ENCODE measurements around the gene GNAT1. TPM values are rescaled to one million over a fixed set of nuclear protein-coding genes. Genes with fewer than 3 reads are reported as not detected.

GNAT1 gene
- total RNA-seq, 1 donor from 2014 or later = 0.12 TPM

DNA sequence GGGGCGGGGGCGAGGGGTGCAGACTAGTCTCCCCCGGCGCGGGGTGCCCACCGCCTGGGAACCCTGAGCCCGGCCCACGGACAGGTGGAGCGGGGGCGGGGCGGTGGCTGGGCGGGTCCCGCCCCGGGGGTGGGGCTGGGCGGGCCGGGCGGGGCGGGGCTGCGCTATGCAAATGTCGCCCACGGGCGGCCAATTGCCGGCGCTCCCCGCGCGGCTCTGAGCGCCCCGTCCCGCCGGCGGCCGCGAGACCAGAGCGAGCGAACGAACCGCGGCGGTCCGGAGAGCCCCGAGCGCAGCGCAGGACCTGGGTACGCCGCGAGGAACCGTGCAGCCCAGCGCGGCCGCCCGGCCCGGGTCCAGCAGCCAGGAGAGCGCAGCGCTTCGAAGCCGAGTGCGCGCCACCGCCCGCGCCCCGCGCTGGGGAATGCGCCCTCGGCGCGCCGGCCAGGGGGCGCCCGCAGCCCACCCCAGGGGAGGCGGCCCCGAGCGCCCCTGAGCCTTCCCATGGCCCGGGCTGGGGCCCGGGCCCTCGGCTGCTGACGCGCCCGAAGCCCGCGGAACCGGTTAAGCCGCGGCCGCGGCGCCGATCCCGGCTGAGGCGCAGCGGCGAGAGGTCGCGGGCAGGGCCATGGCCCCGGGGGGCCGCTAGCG is 36.4 kb upstream of the GNAT1 start, which contains the start of gene SEMA3F:
Gene SEMA3F (plus strand): TSS at position 485 of the 651 bp plus-strand sequence. CDS start 4,299 bp downstream, outside the sequence.
- Mint-ChIP-seq H3K36me3 (ENCODE audit: insufficient read depth) (peaks cover 2% of the 10 kb centered on the region), H3K27me3 (peaks cover 25% of the 10 kb centered on the region), H3K4me3 (ENCODE audit: low read depth) (peak within 1 kb of the TSS; percentile 87), H3K9me3 (ENCODE audit: low read depth) (no peaks in the 10 kb centered on the region), H3K4me1 (ENCODE audit: low read depth) (peaks cover 36% of the 10 kb centered on the region), H3K27ac (peak within 1 kb of the TSS; percentile 94)
- peak; percentile 70 for DNase-seq (ENCODE audit: low spot score, unreplicated experiment)
- TF ChIP-seq, protein P1, sequence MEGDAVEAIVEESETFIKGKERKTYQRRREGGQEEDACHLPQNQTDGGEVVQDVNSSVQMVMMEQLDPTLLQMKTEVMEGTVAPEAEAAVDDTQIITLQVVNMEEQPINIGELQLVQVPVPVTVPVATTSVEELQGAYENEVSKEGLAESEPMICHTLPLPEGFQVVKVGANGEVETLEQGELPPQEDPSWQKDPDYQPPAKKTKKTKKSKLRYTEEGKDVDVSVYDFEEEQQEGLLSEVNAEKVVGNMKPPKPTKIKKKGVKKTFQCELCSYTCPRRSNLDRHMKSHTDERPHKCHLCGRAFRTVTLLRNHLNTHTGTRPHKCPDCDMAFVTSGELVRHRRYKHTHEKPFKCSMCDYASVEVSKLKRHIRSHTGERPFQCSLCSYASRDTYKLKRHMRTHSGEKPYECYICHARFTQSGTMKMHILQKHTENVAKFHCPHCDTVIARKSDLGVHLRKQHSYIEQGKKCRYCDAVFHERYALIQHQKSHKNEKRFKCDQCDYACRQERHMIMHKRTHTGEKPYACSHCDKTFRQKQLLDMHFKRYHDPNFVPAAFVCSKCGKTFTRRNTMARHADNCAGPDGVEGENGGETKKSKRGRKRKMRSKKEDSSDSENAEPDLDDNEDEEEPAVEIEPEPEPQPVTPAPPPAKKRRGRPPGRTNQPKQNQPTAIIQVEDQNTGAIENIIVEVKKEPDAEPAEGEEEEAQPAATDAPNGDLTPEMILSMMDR (IDR thresholded peaks at IDR 0.05; ENCODE audit: unreplicated experiment) = peak; percentile 54

DNA sequence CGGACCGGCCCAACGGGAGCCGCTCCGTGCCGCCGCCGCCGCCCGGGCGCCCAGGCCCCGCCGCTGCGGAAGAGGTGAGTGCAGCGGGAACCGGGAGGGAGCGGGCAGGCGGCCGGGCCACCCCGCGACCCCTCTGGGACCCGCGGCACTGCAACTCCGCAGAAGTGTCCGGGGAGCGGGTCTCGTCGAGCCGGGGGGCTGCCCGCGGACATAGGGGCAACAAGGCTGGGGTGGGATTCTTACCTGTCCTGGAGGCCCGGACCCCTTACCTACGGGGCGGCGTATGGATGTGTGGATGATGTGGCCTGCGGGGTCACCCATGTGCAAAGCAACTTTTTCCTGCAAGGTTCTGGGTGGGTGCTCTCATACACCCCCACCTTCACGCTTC is 35.9 kb upstream of the GNAT1 start:
- H3K4me1 Mint-ChIP-seq (ENCODE audit: low read depth) = peaks cover 31% of the 10 kb centered on the region

DNA sequence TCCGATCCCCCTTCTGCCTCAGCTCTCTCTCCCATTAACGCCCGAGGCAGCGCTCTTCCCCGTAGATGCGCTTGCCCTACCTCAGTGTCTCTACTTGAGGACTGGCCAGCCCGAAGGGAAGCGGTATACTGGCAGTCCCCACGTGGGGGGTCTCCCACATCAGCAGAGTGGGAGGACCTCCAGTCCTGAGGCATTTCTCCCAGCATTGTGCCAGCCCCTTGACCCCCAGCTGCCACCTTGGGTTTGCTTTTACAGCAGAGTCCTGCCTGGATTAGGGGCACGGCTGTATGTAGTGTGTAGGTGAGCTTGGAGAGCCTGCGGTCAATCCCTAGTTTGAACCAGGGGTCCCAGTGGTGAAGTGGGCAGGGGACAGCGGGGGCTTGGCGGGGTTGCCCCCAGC is 35.5 kb upstream of the GNAT1 start:
- Mint-ChIP-seq H3K27me3 (peaks cover 21% of the 10 kb centered on the region), H3K36me3 (ENCODE audit: insufficient read depth) (peaks cover 2% of the 10 kb centered on the region), H3K27ac (peak overlapping the region; percentile 94), H3K4me1 (ENCODE audit: low read depth) (peaks cover 30% of the 10 kb centered on the region), H3K4me3 (ENCODE audit: low read depth) (peak overlapping the region; percentile 87), H3K9me3 (ENCODE audit: low read depth) (no peaks in the 10 kb centered on the region)
- DNase-seq (ENCODE audit: low spot score, unreplicated experiment) = no peak
- TF ChIP-seq, protein P1 (IDR thresholded peaks at IDR 0.05; ENCODE audit: unreplicated experiment) = no peak

More for the DNA sequence above, 35.9 kb upstream of the GNAT1 start:
- peaks cover 2% of the 10 kb centered on the region for H3K36me3 Mint-ChIP-seq (ENCODE audit: insufficient read depth)
- H3K27ac Mint-ChIP-seq = peak overlapping the region; percentile 94
- peaks cover 23% of the 10 kb centered on the region for H3K27me3 Mint-ChIP-seq
- TF ChIP-seq, protein P1 (IDR thresholded peaks at IDR 0.05; ENCODE audit: unreplicated experiment) = no peak
- H3K9me3 Mint-ChIP-seq (ENCODE audit: low read depth) = no peaks in the 10 kb centered on the region
- DNase-seq (ENCODE audit: low spot score, unreplicated experiment) = no peak
- peak overlapping the region; percentile 87 for H3K4me3 Mint-ChIP-seq (ENCODE audit: low read depth)

DNA sequence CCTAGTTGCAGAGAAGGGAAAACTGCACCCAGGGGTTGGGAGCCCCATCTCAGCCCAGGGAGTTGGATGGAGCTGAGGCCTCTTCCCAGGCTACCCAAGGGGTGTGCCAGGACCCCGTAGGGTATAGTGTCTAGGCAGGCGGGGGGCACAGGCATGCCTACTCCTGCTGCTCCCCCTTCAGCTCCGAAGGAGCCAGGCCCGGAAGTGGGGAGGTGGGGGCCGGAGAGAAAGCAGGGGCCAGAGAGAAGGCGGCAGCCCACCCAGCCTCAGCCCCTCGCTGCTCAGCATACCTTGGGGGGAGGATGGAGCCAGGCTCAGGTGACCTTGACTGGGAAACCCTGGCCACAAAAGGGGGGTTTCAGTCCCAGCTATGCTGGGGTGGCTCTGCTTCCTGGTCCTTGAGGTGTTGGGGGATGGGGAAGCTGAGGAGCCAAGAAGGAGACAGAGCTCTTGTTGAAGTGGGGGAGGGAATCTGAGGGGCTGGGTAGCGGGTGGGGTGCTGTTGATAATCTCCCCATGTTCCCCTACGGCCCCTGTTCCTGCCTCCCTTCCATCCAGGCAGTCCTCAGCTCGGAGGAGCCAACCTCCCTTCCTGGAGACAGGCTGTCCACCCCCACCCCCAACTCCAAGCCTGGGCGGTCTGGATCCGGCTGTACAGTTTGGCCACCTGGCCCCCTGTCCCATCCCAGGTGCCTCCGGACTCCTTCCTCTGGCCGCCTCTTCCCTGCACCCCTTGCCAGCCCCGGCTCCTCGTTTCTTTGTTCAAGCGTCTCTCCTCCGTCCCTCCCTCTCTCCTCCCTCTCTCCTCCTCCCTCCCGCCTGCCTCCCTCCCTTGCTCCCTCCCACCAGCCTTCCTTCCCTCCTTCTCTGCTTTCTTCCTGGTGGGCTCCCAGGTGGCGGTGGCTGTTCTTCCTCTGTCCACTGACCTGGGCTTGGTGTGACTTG is 34.6 kb upstream of the GNAT1 start:
- no peaks in the 10 kb centered on the region for H3K9me3 Mint-ChIP-seq (ENCODE audit: low read depth)
- peaks cover 27% of the 10 kb centered on the region for H3K4me1 Mint-ChIP-seq (ENCODE audit: low read depth)
- H3K27me3 Mint-ChIP-seq = peaks cover 20% of the 10 kb centered on the region
- H3K36me3 Mint-ChIP-seq (ENCODE audit: insufficient read depth) = peaks cover 2% of the 10 kb centered on the region
- peak overlapping the region; percentile 87 for H3K4me3 Mint-ChIP-seq (ENCODE audit: low read depth)
- TF ChIP-seq, protein P1 (IDR thresholded peaks at IDR 0.05; ENCODE audit: unreplicated experiment) = no peak
- DNase-seq (ENCODE audit: low spot score, unreplicated experiment) = no peak
- H3K27ac Mint-ChIP-seq = peak overlapping the region; percentile 81

DNA sequence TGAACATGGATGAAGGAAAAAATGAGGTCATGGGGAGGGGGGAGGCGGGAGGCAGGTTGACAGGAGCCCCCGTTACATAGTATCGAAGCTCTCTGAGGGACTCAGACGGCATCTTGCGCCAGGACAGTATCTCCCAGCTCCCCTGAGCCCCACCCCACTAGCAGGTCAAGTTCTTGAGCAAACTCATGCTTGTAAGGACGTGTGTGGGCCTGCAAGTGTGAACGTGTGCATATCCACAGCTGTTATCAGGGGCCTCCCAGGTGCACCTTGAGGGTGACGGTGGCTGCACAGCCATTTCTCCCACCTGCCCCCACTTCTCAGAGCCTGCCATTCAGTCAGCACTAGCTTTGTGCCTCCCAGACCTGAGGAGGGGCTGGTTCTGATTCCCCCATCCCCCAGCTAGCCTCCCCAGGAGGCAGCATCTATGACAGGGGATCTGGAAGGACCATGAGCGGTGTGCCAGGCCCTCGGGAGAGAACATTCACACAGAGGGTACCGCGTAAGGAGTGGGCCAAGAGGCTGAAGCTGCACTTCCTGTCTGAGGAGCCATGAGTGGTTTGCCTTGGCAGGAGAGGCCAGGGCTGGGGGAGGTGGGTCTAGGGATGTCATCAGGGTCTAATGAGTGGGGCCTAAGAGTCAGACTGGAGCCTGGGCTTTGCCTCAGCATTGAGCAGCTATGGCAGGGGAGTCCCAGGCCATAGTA is 33.4 kb upstream of the GNAT1 start:
- no peak for DNase-seq (ENCODE audit: low spot score, unreplicated experiment)
- H3K36me3 Mint-ChIP-seq (ENCODE audit: insufficient read depth) = peaks cover 2% of the 10 kb centered on the region
- H3K27ac Mint-ChIP-seq = peak overlapping the region; percentile 62
- peak overlapping the region; percentile 87 for H3K4me3 Mint-ChIP-seq (ENCODE audit: low read depth)
- H3K4me1 Mint-ChIP-seq (ENCODE audit: low read depth) = peaks cover 27% of the 10 kb centered on the region
- peaks cover 14% of the 10 kb centered on the region for H3K27me3 Mint-ChIP-seq
- no peaks in the 10 kb centered on the region for H3K9me3 Mint-ChIP-seq (ENCODE audit: low read depth)
- TF ChIP-seq, protein P1 (IDR thresholded peaks at IDR 0.05; ENCODE audit: unreplicated experiment) = no peak

All from progenitor cell of endocrine pancreas (in vitro differentiated cells).